T-cell (primary cell): ENCODE data around the gene MRPL43. TPM values are rescaled to one million over a fixed set of nuclear protein-coding genes. Genes with fewer than 3 reads are reported as not detected.
A peak's percentile ranks its signal among the peaks of the same experiment; 100 is the strongest.

Experiments used
- ATAC-seq, 4 experiments: fragments of 200-7000 bp in 3 of 4; fragments of 150-1000 bp in 1 of 4; cut with Tn5 transposase; replicated peaks in 1 of 4; 1 replicate in 3 of 4; 2 replicates in 1 of 4; pipeline ENCODE4 v1.10.0; 2021; ENCODE audit warnings: moderate library complexity in 3 of 4, mild to moderate bottlenecking in 2 of 4, moderate number of reproducible peaks in 1 of 4
- CTCF ChIA-PET, 2 donors: fragments of 300-600 bp; sonication (Branson Sonifier 250); formaldehyde crosslinking; loops; one replicate each; lab custom pipeline; 2022; ENCODE audit warnings: antibody characterized with exemption in 2 of 2; lab: Charles Lee
- POLR2A ChIA-PET, 2 donors: fragments of 300-600 bp; sonication (Branson Sonifier 250); formaldehyde crosslinking; loops; one replicate each; lab custom pipeline; 2022; ENCODE audit warnings: antibody characterized with exemption in 2 of 2; lab: Charles Lee
- DNase-seq, 35 experiments: peaks; one replicate each; pipeline versions ENCODE4 v3.0.0 to v3.0.0-alpha.2; 2013 to 2023
- H3K27ac ChIP-seq: one replicate; pipeline ENCODE4 v1.5.1; 2013; ENCODE audit warnings: low read length
- H3K27me3 ChIP-seq, 2 experiments: replicated peaks in 1 of 2; 1 replicate in 1 of 2; 2 replicates in 1 of 2; pipeline versions ENCODE4 v1.6.1 to v1.7.0; 2013; ENCODE audit warnings: low read length in 1 of 2, mixed read lengths in 1 of 2; ENCODE audit not compliant: control insufficient read depth in 2 of 2, insufficient read depth in 2 of 2; ENCODE audit errors: extremely low read depth in 1 of 2
- H3K36me3 ChIP-seq, 2 donors: 1 replicate in 1 of 2; 2 replicates in 1 of 2; pipeline versions ENCODE4 v1.6.1 to v1.7.0; 2013; ENCODE audit warnings: low read length in 1 of 2; ENCODE audit not compliant: control insufficient read depth in 2 of 2, insufficient read depth in 1 of 2; ENCODE audit errors: extremely low read depth in 1 of 2
- H3K4me1 ChIP-seq, 2 experiments: 1 replicate in 1 of 2; 2 replicates in 1 of 2; pipeline versions ENCODE4 v1.6.1 to v1.7.0; 2013; ENCODE audit warnings: low read length in 2 of 2, mixed read lengths in 1 of 2; ENCODE audit not compliant: insufficient read depth in 2 of 2, control insufficient read depth in 1 of 2; ENCODE audit errors: extremely low read depth in 1 of 2
- H3K4me3 ChIP-seq, 2 donors: 1 replicate in 1 of 2; 2 replicates in 1 of 2; pipeline versions ENCODE4 v1.5.1 to v1.7.0; 2013; ENCODE audit warnings: mild to moderate bottlenecking in 2 of 2, low read length in 1 of 2, moderate library complexity in 1 of 2; ENCODE audit not compliant: control insufficient read depth in 1 of 2; ENCODE audit errors: extremely low read depth in 1 of 2
- H3K9me3 ChIP-seq: 2 replicates; pipeline ENCODE4 v1.7.0; 2013
- H3K27ac Mint-ChIP-seq, 2 donors: one replicate each; pipeline ENCODE4 v1.8.0; 2020 to 2021; ENCODE audit warnings: mild to moderate bottlenecking in 2 of 2, mixed read lengths in 2 of 2
- H3K27me3 Mint-ChIP-seq, 2 donors: one replicate each; pipeline ENCODE4 v1.8.0; 2021 to 2022; ENCODE audit warnings: mixed read lengths in 2 of 2
- H3K36me3 Mint-ChIP-seq: one replicate; pipeline ENCODE4 v1.8.0; 2021; ENCODE audit warnings: mixed read lengths
- H3K4me1 Mint-ChIP-seq, 3 donors: one replicate each; pipeline ENCODE4 v1.8.0; 2020 to 2022; ENCODE audit warnings: mixed read lengths in 3 of 3, mild to moderate bottlenecking in 1 of 3
- H3K4me3 Mint-ChIP-seq, 3 donors: one replicate each; pipeline ENCODE4 v1.8.0; 2020 to 2022; ENCODE audit warnings: mild to moderate bottlenecking in 3 of 3, mixed read lengths in 3 of 3, moderate library complexity in 3 of 3
- H3K9me3 Mint-ChIP-seq, 3 donors: one replicate each; pipeline ENCODE4 v1.8.0; 2020 to 2022; ENCODE audit warnings: mixed read lengths in 3 of 3
- whole genome bisulfite sequencing: methylation state at CpG from one replicate; pipeline ENCODE4 v1.1.5; 2013; ENCODE audit warnings: missing lambda C conversion rate; ENCODE audit not compliant: insufficient coverage; 5-methylcytosine and 5-hydroxymethylcytosine counted together
- total RNA-seq, 35 experiments: library from RNA in 6 of 35; stranded (reverse) in 6 of 35; fragments of 120-200 nt in 1 of 35; gene quantifications; one replicate each; pipeline versions ENCODE4 v1.2.1 to v1.2.4 and lab custom pipeline; 2013 to 2026

The MRPL43 gene
- total RNA-seq, 5 donors from 2014 or later (not counting 1 experiment from before 2014, with no cell fraction given): 36.2 to 67.6 (median 60.4) TPM

GRCh38 chr10:101015582-101015973 lies 28.3 kb upstream of the MRPL43 start:
- Mint-ChIP-seq H3K4me1 (peaks cover 16 to 25% (median 20%) of the 10 kb centered on the region in 3 donors), H3K4me3 (no peak overlapping the region), H3K36me3 (no peaks in the 10 kb centered on the region), H3K27me3 (peaks cover 34 to 43% of the 10 kb centered on the region in 2 donors), H3K27ac (no peak overlapping the region), H3K9me3 (no peaks in the 10 kb centered on the region)
- ChIA-PET POLR2A (interaction anchor here in 1 of 2 donors (0.5 to 1.1 kb wide), 2 partner anchors 8 to 15 kb away, joined by 3 read pairs; partner anchors contain the start of genes PDZD7 and SFXN3), CTCF (interaction anchor here (0.6 to 3.2 kb wide), 3 partner anchors 16 to 340 kb away, joined by 4 to 25 read pairs (median 6); partner anchors contain the start of genes PDZD7 (in 1 of the 2) and SFXN3 (in 1 of the 2))
- no peaks in the 10 kb centered on the region for H3K36me3 ChIP-seq
- peaks cover 0 to 27% of the 10 kb centered on the region in 2 experiments for H3K4me1 ChIP-seq
- H3K9me3 ChIP-seq: no peaks in the 10 kb centered on the region
- DNase-seq (no peak), ATAC-seq (no peak)
- WGBS: 94% methylated on average over 2 of the region's 8 CpGs
- no peak overlapping the region for H3K27ac ChIP-seq
- H3K4me3 ChIP-seq: no peak overlapping the region
- peaks cover 0 to 57% of the 10 kb centered on the region in 2 experiments for H3K27me3 ChIP-seq

- Mint-ChIP-seq H3K4me3 (no peak overlapping the region), H3K27ac (no peak overlapping the region), H3K9me3 (no peaks in the 10 kb centered on the region), H3K27me3 (peaks cover 31 to 39% of the 10 kb centered on the region in 2 donors), H3K4me1 (peaks cover 16 to 25% (median 20%) of the 10 kb centered on the region in 3 donors), H3K36me3 (no peaks in the 10 kb centered on the region)
- DNase-seq: no peak
- Histone ChIP-seq H3K4me1 (peaks cover 0 to 27% of the 10 kb centered on the region in 2 experiments), H3K9me3 (no peaks in the 10 kb centered on the region), H3K27ac (no peak overlapping the region), H3K4me3 (no peak overlapping the region), H3K27me3 (peaks cover 0 to 52% of the 10 kb centered on the region in 2 experiments), H3K36me3 (no peaks in the 10 kb centered on the region)
- ChIA-PET CTCF (interaction anchor here (0.5 to 3.2 kb wide), 16 partner anchors 9 to 454 kb away, joined by 3 to 25 read pairs (median 4); partner anchors contain the start of genes PDZD7 (in 1 of the 2) and SFXN3 (in 1 of the 2)), POLR2A (interaction anchor here in 1 of 2 donors (0.5 to 1.1 kb wide), 2 partner anchors 9 to 16 kb away, joined by 3 read pairs; partner anchors contain the start of genes PDZD7 and SFXN3)
- WGBS: 27% methylated on average over 3 of the region's 7 CpGs
- ATAC-seq: no peak
Measured at GRCh38 chr10:101014966-101015581, 27.8 kb upstream of the MRPL43 start.

- Mint-ChIP-seq H3K36me3 (no peaks in the 10 kb centered on the region), H3K27me3 (peaks cover 31 to 35% of the 10 kb centered on the region in 2 donors), H3K9me3 (no peaks in the 10 kb centered on the region), H3K4me3 (no peak overlapping the region), H3K4me1 (peaks cover 12 to 23% (median 19%) of the 10 kb centered on the region in 3 donors), H3K27ac (no peak overlapping the region)
- Histone ChIP-seq H3K4me1 (peaks cover 0 to 27% of the 10 kb centered on the region in 2 experiments), H3K27ac (no peak overlapping the region), H3K4me3 (no peak overlapping the region), H3K27me3 (peaks cover 0 to 52% of the 10 kb centered on the region in 2 experiments), H3K36me3 (no peaks in the 10 kb centered on the region), H3K9me3 (no peaks in the 10 kb centered on the region)
- POLR2A ChIA-PET: interaction anchor here in 1 of 2 donors (1.1 kb wide), 1 partner anchor 17 kb away, joined by 3 read pairs; the partner anchor contains the start of genes PDZD7 and SFXN3
- 16% methylated on average over 5 of the region's 11 CpGs for WGBS
- CTCF ChIA-PET: interaction anchor here (0.5 to 3.2 kb wide), 23 partner anchors 10 to 1985 kb away, joined by 3 to 25 read pairs (median 4); partner anchors contain the start of genes LZTS2 (in 1 of the 2), PDZD7 (in 1 of the 2) and SFXN3 (in 1 of the 2)
- ATAC-seq (peak; percentile 51 to 72 (median 63)), DNase-seq (peak in 34 of 35 experiments; percentile 31 to 82 (median 66))
Measured at GRCh38 chr10:101014230-101014884, 27.1 kb upstream of the MRPL43 start.

- Histone ChIP-seq H3K4me3 (no peak overlapping the region), H3K27me3 (peaks cover 0 to 43% of the 10 kb centered on the region in 2 experiments), H3K36me3 (no peaks in the 10 kb centered on the region), H3K4me1 (peaks cover 0 to 18% of the 10 kb centered on the region in 2 experiments), H3K9me3 (no peaks in the 10 kb centered on the region), H3K27ac (no peak overlapping the region)
- H3K9me3 Mint-ChIP-seq: no peaks in the 10 kb centered on the region
- H3K4me1 Mint-ChIP-seq: peaks cover 10 to 21% (median 16%) of the 10 kb centered on the region in 3 donors
- H3K27ac Mint-ChIP-seq: peak overlapping the region in 1 of 2 donors; percentile 7
- ChIA-PET POLR2A (no interaction called here), CTCF (interaction anchor here (0.6 to 1.5 kb wide), 8 partner anchors 14 to 1986 kb away, joined by 3 to 7 read pairs (median 5); partner anchors contain the start of gene LZTS2 (in 1 of the 2))
- peaks cover 28 to 32% of the 10 kb centered on the region in 2 donors for H3K27me3 Mint-ChIP-seq
- WGBS: 58% methylated on average over 8 of the region's 9 CpGs
- H3K4me3 Mint-ChIP-seq: no peak overlapping the region
- DNase-seq (no peak), ATAC-seq (no peak)
- no peaks in the 10 kb centered on the region for H3K36me3 Mint-ChIP-seq
Measured at GRCh38 chr10:101013365-101013825, 26.1 kb upstream of the MRPL43 start.

GRCh38 chr10:101012525-101013364 lies 25.4 kb upstream of the MRPL43 start:
- H3K4me1 Mint-ChIP-seq: peaks cover 10 to 20% (median 14%) of the 10 kb centered on the region in 3 donors
- Histone ChIP-seq H3K9me3 (no peaks in the 10 kb centered on the region), H3K27me3 (peaks cover 0 to 36% of the 10 kb centered on the region in 2 experiments), H3K4me1 (peaks cover 0 to 18% of the 10 kb centered on the region in 2 experiments), H3K27ac (no peak overlapping the region), H3K36me3 (no peaks in the 10 kb centered on the region), H3K4me3 (no peak overlapping the region)
- WGBS: 31% methylated on average over 4 of the region's 14 CpGs
- peaks cover 23 to 31% of the 10 kb centered on the region in 2 donors for H3K27me3 Mint-ChIP-seq
- no peaks in the 10 kb centered on the region for H3K9me3 Mint-ChIP-seq
- POLR2A ChIA-PET: no interaction called here
- ATAC-seq (peak; percentile 80 to 90 (median 85)), DNase-seq (peak; percentile 37 to 84 (median 62))
- CTCF ChIA-PET: no interaction called here
- H3K4me3 Mint-ChIP-seq: no peak overlapping the region
- H3K36me3 Mint-ChIP-seq: no peaks in the 10 kb centered on the region
- peak overlapping the region in 1 of 2 donors; percentile 7 for H3K27ac Mint-ChIP-seq
